H9 (cell line): ENCODE measurements around the gene ARHGAP8. TPM values are rescaled to one million over a fixed set of nuclear protein-coding genes. Genes with fewer than 3 reads are reported as not detected.

Source experiments
- DNase-seq: peaks from one replicate; pipeline ENCODE4 v3.0.0-alpha.2; 2017
- H2AFZ ChIP-seq: one replicate; pipeline ENCODE4 v1.6.1; 2013; ENCODE audit warnings: mild to moderate bottlenecking, low read length, control low read depth, moderate library complexity
- H2AK5ac ChIP-seq: 2 replicates; pipeline ENCODE4 v1.6.1; 2013; ENCODE audit warnings: low read length, control low read depth, mixed read lengths; ENCODE audit not compliant: insufficient read length
- H2BK120ac ChIP-seq: one replicate; pipeline ENCODE4 v1.6.1; 2013; ENCODE audit warnings: low read depth, mild to moderate bottlenecking, low read length, control low read depth, inconsistent platforms; ENCODE audit not compliant: poor library complexity, severe bottlenecking
- H2BK12ac ChIP-seq: 2 replicates; pipeline ENCODE4 v1.6.1; 2013; ENCODE audit warnings: low read length, control low read depth, mixed read lengths, low read depth; ENCODE audit not compliant: insufficient read length
- H2BK15ac ChIP-seq: 2 replicates; pipeline ENCODE4 v1.6.1; 2013; ENCODE audit warnings: low read depth, low read length, control low read depth
- H2BK20ac ChIP-seq: one replicate; pipeline ENCODE4 v1.6.1; 2013; ENCODE audit warnings: low read depth, mild to moderate bottlenecking, low read length, control low read depth, inconsistent platforms; ENCODE audit not compliant: poor library complexity, severe bottlenecking
- H2BK5ac ChIP-seq: 2 replicates; pipeline ENCODE4 v1.6.1; 2013; ENCODE audit warnings: low read length, control low read depth, mixed read lengths; ENCODE audit not compliant: insufficient read length
- H3K14ac ChIP-seq: 2 replicates; pipeline ENCODE4 v1.6.1; 2013; ENCODE audit warnings: low read length, control low read depth; ENCODE audit not compliant: insufficient read depth
- H3K18ac ChIP-seq: 2 replicates; pipeline ENCODE4 v1.6.1; 2013; ENCODE audit warnings: low read depth, mild to moderate bottlenecking, mixed read lengths, low read length, control low read depth; ENCODE audit not compliant: insufficient read length
- H3K23ac ChIP-seq: 2 replicates; pipeline ENCODE4 v1.6.1; 2013; ENCODE audit warnings: low read length, control low read depth, mixed read lengths, low read depth; ENCODE audit not compliant: insufficient read length
- H3K23me2 ChIP-seq: 2 replicates; pipeline ENCODE4 v1.6.1; 2013; ENCODE audit warnings: low read depth, mild to moderate bottlenecking, mixed read lengths, low read length, control low read depth; ENCODE audit not compliant: insufficient read length, poor library complexity, severe bottlenecking
- H3K27ac ChIP-seq: 2 replicates; pipeline ENCODE4 v1.5.1; 2013; ENCODE audit warnings: low read length, control low read depth, mixed read lengths, low read depth; ENCODE audit not compliant: insufficient read length
- H3K27me3 ChIP-seq: 2 replicates; pipeline ENCODE4 v1.6.1; 2013; ENCODE audit warnings: low read length, control low read depth, inconsistent platforms; ENCODE audit not compliant: insufficient read depth
- H3K4ac ChIP-seq: 2 replicates; pipeline ENCODE4 v1.6.1; 2013; ENCODE audit warnings: low read depth, mild to moderate bottlenecking, control low read depth, inconsistent platforms, low read length, moderate library complexity
- H3K4me1 ChIP-seq: 2 replicates; pipeline ENCODE4 v1.6.1; 2013; ENCODE audit warnings: low read length, control low read depth, inconsistent platforms; ENCODE audit not compliant: insufficient read depth
- H3K4me2 ChIP-seq: 2 replicates; pipeline ENCODE4 v1.6.1; 2013; ENCODE audit warnings: low read length, control low read depth, mixed read lengths; ENCODE audit not compliant: insufficient read length, insufficient read depth
- H3K56ac ChIP-seq: 2 replicates; pipeline ENCODE4 v1.6.1; 2013; ENCODE audit warnings: low read depth, mild to moderate bottlenecking, mixed read lengths, low read length, control low read depth; ENCODE audit not compliant: insufficient read length
- H3K79me1 ChIP-seq: 2 replicates; pipeline ENCODE4 v1.6.1; 2013; ENCODE audit warnings: low read depth, mild to moderate bottlenecking, moderate library complexity, low read length, control low read depth, inconsistent platforms; ENCODE audit not compliant: insufficient read depth, poor library complexity, severe bottlenecking
- H3K79me2 ChIP-seq: 2 replicates; pipeline ENCODE4 v1.6.1; 2013; ENCODE audit warnings: low read length, control low read depth, inconsistent platforms; ENCODE audit not compliant: insufficient read depth
- H3K9ac ChIP-seq: 2 replicates; pipeline ENCODE4 v1.6.1; 2013; ENCODE audit warnings: low read length, control low read depth, mixed read lengths; ENCODE audit not compliant: insufficient read length; ENCODE audit errors: extremely low read depth
- H3K9me3 ChIP-seq: one replicate; pipeline ENCODE4 v1.6.1; 2013; ENCODE audit warnings: low read depth, low read length, inconsistent platforms; ENCODE audit not compliant: control insufficient read depth
- H3T11ph ChIP-seq: one replicate; pipeline ENCODE4 v1.6.1; 2013; ENCODE audit warnings: mild to moderate bottlenecking, low read length, control low read depth, inconsistent platforms
- H4K20me1 ChIP-seq: one replicate; pipeline ENCODE4 v1.6.1; 2013; ENCODE audit not compliant: control insufficient read depth, insufficient read length, insufficient read depth
- H4K5ac ChIP-seq: 2 replicates; pipeline ENCODE4 v1.6.1; 2013; ENCODE audit warnings: low read depth, mild to moderate bottlenecking, mixed read lengths, low read length, control low read depth; ENCODE audit not compliant: insufficient read length
- H4K8ac ChIP-seq: replicated peaks from 2 replicates; pipeline ENCODE4 v1.6.1; 2013; ENCODE audit warnings: low read length, control low read depth, mixed read lengths, low read depth; ENCODE audit not compliant: insufficient read length
- H4K91ac ChIP-seq: 2 replicates; pipeline ENCODE4 v1.6.1; 2013; ENCODE audit warnings: low read depth, mild to moderate bottlenecking, moderate library complexity, mixed read lengths, low read length, control low read depth; ENCODE audit not compliant: insufficient read length
- H3K27ac Mint-ChIP-seq, 3 experiments: 2 replicates in 2 of 3; 3 replicates in 1 of 3; pipeline ENCODE4 v1.8.0; 2020 to 2021; ENCODE audit warnings: mixed read lengths in 3 of 3, mild to moderate bottlenecking in 1 of 3, moderate library complexity in 1 of 3
- H3K27me3 Mint-ChIP-seq: 2 replicates; pipeline ENCODE4 v1.8.0; 2021; ENCODE audit warnings: low read depth, mild to moderate bottlenecking, moderate library complexity, mixed read lengths
- H3K36me3 Mint-ChIP-seq, 3 experiments: 2 replicates in 2 of 3; 3 replicates in 1 of 3; pipeline ENCODE4 v1.8.0; 2020 to 2021; ENCODE audit warnings: low read depth in 3 of 3, mixed read lengths in 3 of 3; ENCODE audit not compliant: insufficient read depth in 1 of 3
- H3K4me1 Mint-ChIP-seq, 2 experiments: 2 replicates each; pipeline ENCODE4 v1.8.0; 2020; ENCODE audit warnings: mixed read lengths in 2 of 2
- H3K4me3 Mint-ChIP-seq, 2 experiments: 2 replicates in 1 of 2; 3 replicates in 1 of 2; pipeline ENCODE4 v1.8.0; 2020 to 2021; ENCODE audit warnings: mild to moderate bottlenecking in 2 of 2, mixed read lengths in 2 of 2, moderate library complexity in 1 of 2
- H3K9me3 Mint-ChIP-seq, 2 experiments: 2 replicates in 1 of 2; 3 replicates in 1 of 2; pipeline ENCODE4 v1.8.0; 2020; ENCODE audit warnings: mild to moderate bottlenecking in 2 of 2, mixed read lengths in 2 of 2, moderate library complexity in 1 of 2
- CTCF ChIP-seq: fragments of 200-600 bp; sonication (generic); conservative IDR thresholded peaks from 3 replicates; pipeline ENCODE4 v1.8.0; 2021; ENCODE audit warnings: antibody characterized with exemption, mild to moderate bottlenecking
- WGBS: extraction: QIAGEN DNeasy Blood & Tissue Kit; methylation state at CpG from one replicate; pipeline ENCODE4 v1.1.7; 2013; ENCODE audit warnings: missing lambda C conversion rate, low lambda C conversion rate, mixed read lengths; ENCODE audit not compliant: insufficient read length; ENCODE audit errors: extremely low coverage; 5-methylcytosine and 5-hydroxymethylcytosine counted together
- total RNA-seq: library from RNA; stranded (reverse); gene quantifications from 2 replicates; pipeline ENCODE4 v1.2.1, GENCODE V29; 2021

ARHGAP8 gene
- total RNA-seq, 1 experiment from 2014 or later = 35.4 TPM

GRCh38 chr22:44861245-44861644, 108.9 kb downstream of the ARHGAP8 start:
- H3K9me3 ChIP-seq = no peaks in the 10 kb centered on the region
- H3K27ac ChIP-seq = no peak overlapping the region
- H3K36me3 Mint-ChIP-seq = peaks cover 7 to 42% (median 35%) of the 10 kb centered on the region in 3 experiments; a peak in 6 of 7 replicates
- no peak overlapping the region for H2BK5ac ChIP-seq
- no peak for TF ChIP-seq CTCF
- no peak overlapping the region for H3K27ac Mint-ChIP-seq
- no peak for DNase-seq
- no peaks in the 10 kb centered on the region for H3K79me1 ChIP-seq
- no peak overlapping the region for H4K91ac ChIP-seq
- no peak overlapping the region for H3K23ac ChIP-seq
- H4K20me1 ChIP-seq = no peaks in the 10 kb centered on the region
- H2AFZ ChIP-seq = no peak overlapping the region
- H2AK5ac ChIP-seq = no peak overlapping the region
- H3K56ac ChIP-seq = no peak overlapping the region
- no peak overlapping the region for H3K9ac ChIP-seq
- H2BK120ac ChIP-seq = no peak overlapping the region
- H4K5ac ChIP-seq = no peak overlapping the region
- no peaks in the 10 kb centered on the region for H3K23me2 ChIP-seq
- H3K79me2 ChIP-seq = no peaks in the 10 kb centered on the region
- H3K14ac ChIP-seq = no peak overlapping the region
- no peak overlapping the region for H2BK15ac ChIP-seq
- no peak overlapping the region for H3K4me3 Mint-ChIP-seq
- H2BK20ac ChIP-seq = no peak overlapping the region
- no peaks in the 10 kb centered on the region for H3K4me1 ChIP-seq
- H3K4me1 Mint-ChIP-seq = peaks cover 0 to 20% of the 10 kb centered on the region in 2 experiments; a peak in 3 of 4 replicates
- no peak overlapping the region for H3K18ac ChIP-seq
- H2BK12ac ChIP-seq = no peak overlapping the region
- no peak overlapping the region for H3T11ph ChIP-seq
- WGBS = no CpG with 5 or more reads among the region's 7 CpGs
- H3K9me3 Mint-ChIP-seq = no peaks in the 10 kb centered on the region
- H3K27me3 Mint-ChIP-seq = no peaks in the 10 kb centered on the region
- H4K8ac ChIP-seq = no peak overlapping the region
- no peaks in the 10 kb centered on the region for H3K27me3 ChIP-seq
- H3K4me2 ChIP-seq = no peak overlapping the region
- H3K4ac ChIP-seq = no peak overlapping the region
